Thyroid gland (tissue), 4 donors: ENCODE measurements around the gene UCK2. TPM values are rescaled to one million over a fixed set of nuclear protein-coding genes. Genes with fewer than 3 reads are reported as not detected.
"Not testable (repeated sequence)": the region's sequence is repeated elsewhere in the genome, so short reads cannot be mapped to it uniquely, and the experiment has no call there.

ENCODE experiments used
- DNase-seq, 2 donors: peaks; one replicate each; pipeline ENCODE4 v3.0.0-alpha.2; 2019
- H3K27ac ChIP-seq, 3 donors: fragments of 200-600 bp; sonication (generic); 1 replicate in 2 of 3; 2 replicates in 1 of 3; pipeline ENCODE4 v1.5.1; 2016 to 2019; ENCODE audit warnings: mild to moderate bottlenecking in 1 of 3, moderate library complexity in 1 of 3
- H3K27me3 ChIP-seq: fragments of 200-600 bp; sonication (generic); one replicate; pipeline ENCODE4 v1.5.1; 2019
- H3K36me3 ChIP-seq, 2 donors: fragments of 200-600 bp; sonication (generic); one replicate each; pipeline ENCODE4 v1.5.1; 2016 to 2019
- H3K4me1 ChIP-seq, 2 donors: fragments of 200-600 bp; sonication (generic); one replicate each; pipeline ENCODE4 v1.5.1; 2017 to 2019
- H3K4me3 ChIP-seq, 3 donors: fragments of 200-600 bp; sonication (generic); replicated peaks in 1 of 3; 1 replicate in 2 of 3; 2 replicates in 1 of 3; pipeline ENCODE4 v1.5.1; 2016; ENCODE audit warnings: mild to moderate bottlenecking in 1 of 3
- H3K9me3 ChIP-seq: fragments of 200-600 bp; sonication (generic); one replicate; pipeline ENCODE4 v1.5.1; 2017
- POLR2A ChIP-seq, 2 donors: fragments of 450-650 bp; IDR thresholded peaks; one replicate each; pipeline ENCODE4 v1.6.1; 2017; ENCODE audit warnings: antibody characterized with exemption in 2 of 2, mild to moderate bottlenecking in 2 of 2, moderate library complexity in 1 of 2
- WGBS, 2 donors: methylation state at CpG; one replicate each; pipeline ENCODE4 v1.1.5; 2017; 5-methylcytosine and 5-hydroxymethylcytosine counted together
- intact Hi-C: fragments of 100-400 bp; cut with DNase I; formaldehyde crosslinking; loops from one replicate; pipeline ENCODE4 v1.15.1; 2023
- total RNA-seq, 4 donors: library from RNA; depleted of rRNA; stranded (reverse); fragments of >200 nt; gene quantifications; one replicate each; pipeline ENCODE4 v1.2.3, GENCODE V29; 2016
- TF ChIP-seq, protein P1 (sequence below), 6 experiments: fragments of 200-600 bp in 3 of 6; fragments of 450-650 bp in 3 of 6; sonication (generic) in 3 of 6; IDR thresholded peaks; one replicate each; pipeline ENCODE4 v1.5.1; 2016 to 2019; ENCODE audit warnings: antibody characterized with exemption in 6 of 6, mild to moderate bottlenecking in 2 of 6, inconsistent platforms in 1 of 6, moderate library complexity in 1 of 6

Gene UCK2
- total RNA-seq, 4 donors from 2014 or later: 15.9 to 21.0 (median 19.3) TPM

DNA sequence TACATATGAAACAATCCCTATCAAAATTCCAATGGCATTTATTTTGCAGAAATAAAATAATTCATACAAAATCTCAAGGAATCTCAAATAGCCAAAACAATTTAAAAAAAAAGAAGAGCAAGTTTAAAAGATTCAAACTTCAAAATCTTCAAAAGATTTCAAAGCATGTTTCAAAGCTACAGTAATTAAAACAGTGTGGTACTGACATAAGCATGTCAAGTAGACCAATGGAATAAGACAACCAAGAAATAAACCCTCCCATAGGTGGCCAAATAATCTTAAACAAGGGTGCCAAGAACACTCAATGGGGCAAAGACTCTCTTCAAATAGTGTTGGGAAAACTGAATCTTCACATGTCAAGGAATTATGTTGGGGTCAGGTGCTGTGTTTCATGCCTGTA lies 28.0 kb upstream of the UCK2 start:
- Histone ChIP-seq H3K36me3 (no peaks in the 10 kb centered on the region), H3K4me3 (no peak overlapping the region), H3K4me1 (no peaks in the 10 kb centered on the region), H3K27ac (no peak overlapping the region), H3K9me3 (no peaks in the 10 kb centered on the region), H3K27me3 (no peaks in the 10 kb centered on the region)
- no peak for DNase-seq
- TF ChIP-seq, protein P1, sequence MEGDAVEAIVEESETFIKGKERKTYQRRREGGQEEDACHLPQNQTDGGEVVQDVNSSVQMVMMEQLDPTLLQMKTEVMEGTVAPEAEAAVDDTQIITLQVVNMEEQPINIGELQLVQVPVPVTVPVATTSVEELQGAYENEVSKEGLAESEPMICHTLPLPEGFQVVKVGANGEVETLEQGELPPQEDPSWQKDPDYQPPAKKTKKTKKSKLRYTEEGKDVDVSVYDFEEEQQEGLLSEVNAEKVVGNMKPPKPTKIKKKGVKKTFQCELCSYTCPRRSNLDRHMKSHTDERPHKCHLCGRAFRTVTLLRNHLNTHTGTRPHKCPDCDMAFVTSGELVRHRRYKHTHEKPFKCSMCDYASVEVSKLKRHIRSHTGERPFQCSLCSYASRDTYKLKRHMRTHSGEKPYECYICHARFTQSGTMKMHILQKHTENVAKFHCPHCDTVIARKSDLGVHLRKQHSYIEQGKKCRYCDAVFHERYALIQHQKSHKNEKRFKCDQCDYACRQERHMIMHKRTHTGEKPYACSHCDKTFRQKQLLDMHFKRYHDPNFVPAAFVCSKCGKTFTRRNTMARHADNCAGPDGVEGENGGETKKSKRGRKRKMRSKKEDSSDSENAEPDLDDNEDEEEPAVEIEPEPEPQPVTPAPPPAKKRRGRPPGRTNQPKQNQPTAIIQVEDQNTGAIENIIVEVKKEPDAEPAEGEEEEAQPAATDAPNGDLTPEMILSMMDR (IDR thresholded peaks at IDR 0.05): no peak
- no peak for TF ChIP-seq POLR2A (IDR thresholded peaks at IDR 0.05)
- intact Hi-C loops: no loop called here

DNA sequence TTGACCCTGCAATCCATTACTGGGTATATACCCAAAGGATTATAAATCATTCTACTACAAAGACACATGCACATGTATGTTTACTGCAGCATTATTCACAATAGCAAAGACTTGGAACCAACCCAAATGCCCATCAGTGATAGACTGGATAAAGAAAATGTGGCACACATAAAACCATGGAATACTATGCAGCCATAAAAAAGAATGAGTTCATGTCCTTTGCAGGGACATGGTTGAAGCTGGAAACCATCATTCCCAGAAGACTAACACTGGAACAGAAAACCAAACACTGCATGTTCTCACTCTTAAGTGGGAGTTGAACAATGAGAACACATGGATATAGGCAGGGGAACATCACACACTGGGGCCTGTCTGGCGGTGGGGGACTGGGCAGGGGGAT lies 22.9 kb upstream of the UCK2 start:
- H3K27me3 ChIP-seq, intact Hi-C loops, H3K4me1 ChIP-seq, H3K27ac ChIP-seq, H3K4me3 ChIP-seq, H3K9me3 ChIP-seq, H3K36me3 ChIP-seq, DNase-seq: not testable (repeated sequence)
- 83 to 88% methylated on average over 1 of the region's 1 CpG for WGBS, 2 donors

GRCh38 chr1:165807613-165808012 lies 19.8 kb upstream of the UCK2 start:
- no peak for TF ChIP-seq POLR2A (IDR thresholded peaks at IDR 0.05)
- TF ChIP-seq, protein P1 (IDR thresholded peaks at IDR 0.05): no peak
- Histone ChIP-seq H3K4me1 (no peaks in the 10 kb centered on the region), H3K9me3 (no peaks in the 10 kb centered on the region), H3K4me3 (no peak overlapping the region), H3K27me3 (no peaks in the 10 kb centered on the region), H3K36me3 (no peaks in the 10 kb centered on the region), H3K27ac (no peak overlapping the region)
- DNase-seq: no peak
- intact Hi-C loops: no loop called here

- TF ChIP-seq, protein P1 (IDR thresholded peaks at IDR 0.05): no peak
- no peak for TF ChIP-seq POLR2A (IDR thresholded peaks at IDR 0.05)
- no peaks in the 10 kb centered on the region for H3K4me1 ChIP-seq
- no peaks in the 10 kb centered on the region for H3K36me3 ChIP-seq
- no peaks in the 10 kb centered on the region for H3K27me3 ChIP-seq
- H3K27ac ChIP-seq: no peak overlapping the region
- no peak overlapping the region for H3K4me3 ChIP-seq
- intact Hi-C loops: no loop called here
- DNase-seq: no peak
- 32 to 37% methylated on average over 3 of the region's 3 CpGs for WGBS, 2 donors
- no peaks in the 10 kb centered on the region for H3K9me3 ChIP-seq
Measured at GRCh38 chr1:165815725-165816124, 11.7 kb upstream of the UCK2 start.

DNA sequence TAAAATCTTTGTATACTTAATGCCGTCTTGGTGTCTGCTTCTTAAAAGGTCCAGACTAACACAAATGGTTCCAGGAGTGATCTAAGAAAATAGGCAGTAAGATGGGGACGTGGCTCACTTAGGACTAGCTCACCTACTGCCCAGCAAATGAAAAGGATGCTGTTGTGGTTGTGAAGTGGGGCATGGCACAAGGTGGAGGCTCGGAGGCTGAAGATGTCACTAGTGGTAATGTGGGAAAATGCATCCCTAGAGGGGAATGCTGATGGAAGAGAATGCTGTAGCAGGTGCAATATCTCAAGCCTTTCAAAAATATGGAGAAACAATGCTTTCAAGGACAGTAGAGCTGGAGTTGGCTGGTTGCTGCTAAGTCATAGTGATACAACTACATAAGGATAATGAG lies 11.3 kb upstream of the UCK2 start:
- 57 to 63% methylated on average over 3 of the region's 3 CpGs for WGBS, 2 donors
- H3K4me3 ChIP-seq: no peak overlapping the region
- no peak for TF ChIP-seq POLR2A (IDR thresholded peaks at IDR 0.05)
- TF ChIP-seq, protein P1 (IDR thresholded peaks at IDR 0.05): no peak

More for the DNA sequence above, 11.3 kb upstream of the UCK2 start:
- H3K4me1 ChIP-seq: no peaks in the 10 kb centered on the region
- no peaks in the 10 kb centered on the region for H3K27me3 ChIP-seq
- H3K27ac ChIP-seq: no peak overlapping the region
- no peaks in the 10 kb centered on the region for H3K36me3 ChIP-seq
- intact Hi-C loops: no loop called here
- H3K9me3 ChIP-seq: no peaks in the 10 kb centered on the region
- DNase-seq: no peak
